Subcutaneous abdominal adipose tissue (tissue), 5 donors: Measurements from ENCODE around the gene MRPS6.

Experiments used
- H3K27ac ChIP-seq: one replicate; pipeline ENCODE4 v1.7.0; 2013; ENCODE audit warnings: low read depth, mild to moderate bottlenecking, inconsistent platforms, low read length, moderate library complexity
- H3K27me3 ChIP-seq, 5 donors: one replicate each; pipeline ENCODE4 v1.7.0; 2013; ENCODE audit warnings: low read length in 5 of 5, inconsistent platforms in 1 of 5; ENCODE audit not compliant: control insufficient read depth in 5 of 5, insufficient read depth in 4 of 5
- H3K36me3 ChIP-seq, 5 donors: one replicate each; pipeline ENCODE4 v1.7.0; 2013; ENCODE audit warnings: low read length in 5 of 5; ENCODE audit not compliant: control insufficient read depth in 5 of 5, insufficient read depth in 5 of 5
- H3K4me1 ChIP-seq, 5 donors: one replicate each; pipeline ENCODE4 v1.7.0; 2013; ENCODE audit warnings: low read length in 5 of 5, mild to moderate bottlenecking in 3 of 5, moderate library complexity in 1 of 5; ENCODE audit not compliant: control insufficient read depth in 5 of 5, insufficient read depth in 5 of 5
- H3K4me3 ChIP-seq, 5 donors: one replicate each; pipeline ENCODE4 v1.7.0; 2013; ENCODE audit warnings: low read length in 5 of 5, low read depth in 1 of 5
- H3K9ac ChIP-seq, 5 donors: one replicate each; pipeline ENCODE4 v1.7.0; 2013; ENCODE audit warnings: low read length in 5 of 5, mild to moderate bottlenecking in 4 of 5, moderate library complexity in 3 of 5
- H3K9me3 ChIP-seq, 5 donors: one replicate each; pipeline ENCODE4 v1.7.0; 2013; ENCODE audit warnings: low read length in 5 of 5; ENCODE audit not compliant: control insufficient read depth in 5 of 5
- donor health status: healthy.
- donor health status: healthy.
- donor health status: healthy.
- donor health status: healthy.
- donor health status: healthy.

MRPS6 gene

DNA sequence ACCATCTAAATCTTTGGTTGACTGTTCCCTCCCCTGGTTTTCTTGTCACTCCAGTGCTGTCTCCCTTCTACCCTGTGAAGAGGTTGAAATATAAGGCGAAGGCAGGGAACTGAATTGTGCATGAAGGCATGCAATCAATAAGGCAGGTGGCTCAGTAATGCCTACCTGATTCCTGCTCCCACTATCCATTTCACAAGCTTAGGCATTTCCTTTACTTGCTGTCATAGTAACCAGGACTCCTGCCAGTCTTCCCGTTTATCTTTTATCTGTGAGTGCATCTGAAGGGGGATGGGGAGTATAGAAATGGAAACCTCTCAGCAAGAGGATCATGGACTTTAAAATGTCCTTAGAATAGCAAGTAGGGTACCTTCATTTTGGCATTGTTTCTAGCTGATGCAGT, 40.5 kb downstream of the MRPS6 start:
- H3K9me3 ChIP-seq, result no peaks in the 10 kb centered on the region
- no peak overlapping the region for H3K4me3 ChIP-seq
- no peaks in the 10 kb centered on the region for H3K27me3 ChIP-seq
- H3K36me3 ChIP-seq, result peaks cover 0 to 3% (median 0%) of the 10 kb centered on the region in 5 donors
- H3K4me1 ChIP-seq, result peaks cover 1 to 11% (median 4%) of the 10 kb centered on the region in 5 donors
- no peak overlapping the region for H3K9ac ChIP-seq
- no peak overlapping the region for H3K27ac ChIP-seq

DNA sequence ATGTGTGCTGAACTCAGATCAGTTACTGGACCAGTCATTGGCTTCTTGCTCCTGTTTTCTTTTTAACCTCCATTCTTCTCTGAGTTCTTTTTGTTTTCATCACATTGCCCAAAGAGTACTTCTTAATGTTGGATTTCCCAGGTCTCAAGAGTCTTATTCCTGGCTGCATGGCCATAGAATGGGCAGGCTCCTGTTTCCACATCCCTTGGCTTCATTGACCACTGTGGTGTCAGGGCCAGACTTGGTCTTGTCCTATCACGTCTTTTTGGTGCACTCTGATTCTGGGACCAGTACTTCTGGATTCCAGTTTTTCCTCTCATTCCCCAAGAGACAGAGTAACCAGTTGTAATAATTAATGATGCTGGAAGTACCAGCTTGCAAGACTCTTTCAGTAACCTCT, 41.8 kb downstream of the MRPS6 start:
- peaks cover 1 to 11% (median 4%) of the 10 kb centered on the region in 5 donors for H3K4me1 ChIP-seq
- no peak overlapping the region for H3K27ac ChIP-seq
- H3K27me3 ChIP-seq, result no peaks in the 10 kb centered on the region
- H3K4me3 ChIP-seq, result no peak overlapping the region
- H3K9ac ChIP-seq, result no peak overlapping the region
- peaks cover 0 to 3% (median 0%) of the 10 kb centered on the region in 5 donors for H3K36me3 ChIP-seq
- H3K9me3 ChIP-seq, result no peaks in the 10 kb centered on the region

DNA sequence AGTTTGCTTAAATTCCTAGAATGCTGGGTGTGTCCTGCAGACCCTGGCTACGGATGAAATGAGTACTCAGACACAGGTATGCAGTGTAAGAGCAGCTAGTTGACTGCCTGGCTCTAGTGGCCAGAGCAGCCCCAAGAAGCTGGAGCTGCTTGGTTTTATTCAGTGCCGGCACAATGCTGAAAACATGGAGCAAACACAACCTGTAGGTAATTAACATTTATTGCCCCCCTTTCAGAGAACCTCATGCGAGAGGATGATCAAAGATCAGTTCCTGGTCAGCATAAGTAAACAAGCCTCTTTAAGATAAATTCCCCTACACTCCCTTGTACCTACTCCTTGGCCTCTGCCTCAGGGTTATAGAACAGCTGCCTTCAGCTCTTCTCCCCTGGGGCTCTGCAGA, 43.2 kb downstream of the MRPS6 start:
- Histone ChIP-seq H3K4me3 (no peak overlapping the region), H3K9me3 (no peaks in the 10 kb centered on the region), H3K27ac (no peak overlapping the region), H3K36me3 (peaks cover 0 to 3% (median 0%) of the 10 kb centered on the region in 5 donors), H3K9ac (no peak overlapping the region), H3K27me3 (no peaks in the 10 kb centered on the region), H3K4me1 (peaks cover 1 to 11% (median 4%) of the 10 kb centered on the region in 5 donors)

DNA sequence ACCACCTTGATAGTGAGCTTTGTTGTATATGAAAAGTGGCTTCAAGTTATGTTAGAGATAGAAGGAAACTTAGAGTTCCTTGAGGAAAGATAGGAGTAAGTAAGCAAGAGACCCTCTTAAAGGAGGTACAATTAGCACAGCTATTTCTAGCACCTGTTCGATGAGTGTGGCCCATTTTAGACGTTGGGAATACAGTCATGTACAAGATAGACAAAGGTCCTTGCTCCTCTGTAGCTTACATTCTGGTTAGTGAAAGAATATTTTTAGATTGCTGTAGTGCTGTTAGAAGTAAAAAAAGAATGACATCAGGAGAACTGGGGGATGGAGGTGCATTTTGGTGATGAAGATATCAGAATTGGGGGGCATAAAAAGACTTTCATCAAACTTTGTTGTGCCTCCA, 47.5 kb downstream of the MRPS6 start:
- H3K36me3 ChIP-seq, result peaks cover 0 to 8% (median 7%) of the 10 kb centered on the region in 5 donors
- H3K27ac ChIP-seq, result no peak overlapping the region
- no peak overlapping the region for H3K4me3 ChIP-seq
- H3K9ac ChIP-seq, result no peak overlapping the region
- no peaks in the 10 kb centered on the region for H3K4me1 ChIP-seq
- no peaks in the 10 kb centered on the region for H3K27me3 ChIP-seq
- no peaks in the 10 kb centered on the region for H3K9me3 ChIP-seq

DNA sequence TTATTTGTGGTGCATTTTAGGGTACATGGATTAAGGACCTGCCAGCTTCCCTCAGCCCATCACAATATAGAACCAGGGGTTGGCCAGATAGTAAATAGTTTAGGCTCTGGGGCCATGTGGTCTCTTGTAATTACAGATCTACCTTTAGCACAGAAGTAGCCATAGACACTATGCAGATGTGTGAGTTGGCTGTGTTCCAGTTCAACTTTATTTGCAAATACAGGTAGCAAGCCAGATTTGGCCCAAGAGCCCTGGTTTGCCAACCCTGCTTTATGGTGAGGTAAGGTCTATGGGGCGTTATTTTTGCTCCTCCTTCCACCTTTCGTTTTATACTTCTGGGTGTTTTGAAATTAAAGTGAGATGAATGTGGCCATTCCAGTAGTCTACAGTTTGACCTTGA, 48.7 kb downstream of the MRPS6 start:
- H3K27me3 ChIP-seq, result no peaks in the 10 kb centered on the region
- H3K9ac ChIP-seq, result no peak overlapping the region
- peaks cover 8 to 19% (median 12%) of the 10 kb centered on the region in 5 donors for H3K36me3 ChIP-seq
- no peaks in the 10 kb centered on the region for H3K9me3 ChIP-seq
- H3K27ac ChIP-seq, result no peak overlapping the region
- H3K4me3 ChIP-seq, result no peak overlapping the region
- no peaks in the 10 kb centered on the region for H3K4me1 ChIP-seq

DNA sequence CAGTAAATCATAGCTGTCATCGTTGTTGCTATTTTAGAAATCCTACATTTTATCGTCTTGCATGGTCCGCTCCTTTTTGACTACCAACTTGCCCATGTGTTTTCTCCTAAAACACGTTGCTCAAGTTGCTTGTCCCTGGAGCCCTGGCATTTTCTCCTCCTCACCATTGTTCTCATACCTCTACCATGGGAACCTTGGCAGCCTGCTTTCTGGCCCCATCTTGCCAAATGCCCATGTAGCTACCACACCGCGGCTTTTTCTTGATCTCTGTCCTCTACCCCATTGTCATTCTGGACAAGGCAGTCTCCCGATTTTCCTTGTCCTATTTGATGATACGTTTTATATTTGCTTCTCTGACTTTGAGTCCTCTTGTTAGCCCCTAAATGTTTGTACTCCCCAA, 50.2 kb downstream of the MRPS6 start:
- Histone ChIP-seq H3K27me3 (no peaks in the 10 kb centered on the region), H3K4me3 (no peak overlapping the region), H3K27ac (no peak overlapping the region), H3K4me1 (peaks cover 2 to 13% (median 10%) of the 10 kb centered on the region in 5 donors), H3K36me3 (peaks cover 9 to 31% (median 14%) of the 10 kb centered on the region in 5 donors), H3K9me3 (no peaks in the 10 kb centered on the region), H3K9ac (no peak overlapping the region)

DNA sequence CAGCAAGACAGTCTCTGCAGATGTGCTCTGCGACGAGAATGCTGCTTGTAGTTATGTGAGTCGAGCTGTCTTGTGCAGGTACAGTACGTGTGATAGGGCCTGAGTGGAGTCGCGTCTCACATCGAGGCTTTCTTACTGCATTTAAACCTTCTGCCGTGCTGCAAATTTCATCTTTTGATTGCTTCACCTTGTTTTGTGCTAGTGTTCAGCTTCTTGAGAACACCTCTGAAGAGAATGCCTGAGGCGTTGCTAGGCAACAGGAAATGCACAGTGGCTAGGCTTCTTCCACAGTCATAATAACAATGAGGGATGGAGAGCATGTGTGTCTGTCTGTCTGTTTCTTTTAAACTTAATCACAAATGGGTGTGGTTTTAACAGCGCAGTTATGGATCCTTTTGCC, 52.9 kb downstream of the MRPS6 start:
- H3K36me3 ChIP-seq, result peaks cover 9 to 31% (median 18%) of the 10 kb centered on the region in 5 donors
- no peak overlapping the region for H3K9ac ChIP-seq
- no peaks in the 10 kb centered on the region for H3K27me3 ChIP-seq
- H3K9me3 ChIP-seq, result no peaks in the 10 kb centered on the region
- no peak overlapping the region for H3K4me3 ChIP-seq
- no peak overlapping the region for H3K27ac ChIP-seq
- H3K4me1 ChIP-seq, result peaks cover 2 to 37% (median 32%) of the 10 kb centered on the region in 5 donors

DNA sequence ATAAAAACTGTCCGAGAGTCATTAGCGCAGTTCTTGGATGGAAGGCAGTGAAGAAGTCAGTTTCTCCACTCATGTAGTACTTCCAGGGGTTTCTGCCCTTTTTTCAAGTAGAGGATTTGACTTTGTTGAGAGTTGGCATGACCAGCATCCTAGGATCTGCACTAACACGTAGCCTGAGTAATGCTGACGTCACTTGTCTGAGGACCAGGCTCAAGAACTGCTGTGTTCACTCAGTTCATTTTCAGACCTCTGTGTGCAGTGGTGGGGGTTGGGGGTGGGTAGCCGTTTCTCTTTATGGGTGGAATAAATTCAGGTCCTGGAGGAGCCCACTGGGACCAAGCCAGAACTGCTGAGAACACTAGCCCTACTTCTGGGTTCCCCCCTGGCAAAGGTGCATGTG, 53.3 kb downstream of the MRPS6 start:
- Histone ChIP-seq H3K9me3 (no peaks in the 10 kb centered on the region), H3K4me3 (no peak overlapping the region), H3K4me1 (peaks cover 4 to 40% (median 32%) of the 10 kb centered on the region in 5 donors), H3K36me3 (peaks cover 9 to 33% (median 18%) of the 10 kb centered on the region in 5 donors), H3K9ac (no peak overlapping the region), H3K27ac (no peak overlapping the region), H3K27me3 (no peaks in the 10 kb centered on the region)

DNA sequence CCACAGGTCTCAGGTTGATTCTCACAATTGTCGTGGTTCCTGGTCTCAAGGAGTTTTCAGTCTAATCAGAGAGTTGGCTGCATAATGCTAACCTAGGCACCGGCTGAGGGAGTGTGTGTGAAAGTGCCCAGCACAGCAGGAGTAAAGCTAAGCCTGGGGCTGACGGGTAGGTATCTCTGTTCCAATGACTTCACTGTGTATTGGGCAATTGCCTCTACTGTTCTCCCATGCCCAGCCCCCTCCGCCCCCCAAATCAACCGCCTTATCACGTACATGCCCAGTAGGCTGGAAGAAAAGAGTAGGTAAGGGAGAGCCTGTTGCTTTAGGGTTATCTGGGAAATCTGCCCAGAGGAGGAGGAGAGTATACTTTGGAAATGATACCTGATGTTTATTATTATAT, 54.7 kb downstream of the MRPS6 start:
- Histone ChIP-seq H3K9me3 (no peaks in the 10 kb centered on the region), H3K36me3 (peaks cover 9 to 36% (median 19%) of the 10 kb centered on the region in 5 donors), H3K27ac (peak overlapping the region; percentile 78), H3K9ac (no peak overlapping the region), H3K4me3 (no peak overlapping the region), H3K4me1 (peaks cover 5 to 53% (median 32%) of the 10 kb centered on the region in 5 donors), H3K27me3 (no peaks in the 10 kb centered on the region)

DNA sequence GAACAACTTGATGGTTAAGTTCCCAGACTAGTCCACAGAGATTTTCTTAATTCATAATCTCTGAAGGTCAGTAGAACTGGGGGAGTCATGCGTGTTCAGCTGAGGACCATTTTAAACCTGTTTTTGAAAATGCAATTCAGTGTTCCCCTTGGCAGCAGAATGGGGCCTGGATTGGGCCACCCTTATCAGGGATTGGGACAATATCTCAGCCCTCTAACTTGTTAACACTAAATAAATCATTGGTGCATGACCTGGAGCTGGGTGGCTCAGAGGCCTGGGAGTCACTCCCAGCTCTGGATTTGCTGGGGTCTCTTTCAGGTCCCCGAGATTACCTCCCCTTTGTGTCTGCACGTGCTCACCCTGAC, 55.3 kb downstream of the MRPS6 start:
- Histone ChIP-seq H3K4me3 (no peak overlapping the region), H3K4me1 (peaks cover 5 to 57% (median 37%) of the 10 kb centered on the region in 5 donors)

More for the DNA sequence above, 55.3 kb downstream of the MRPS6 start:
- Histone ChIP-seq H3K9me3 (no peaks in the 10 kb centered on the region), H3K36me3 (peaks cover 9 to 36% (median 19%) of the 10 kb centered on the region in 5 donors), H3K27ac (peak overlapping the region; percentile 78), H3K9ac (no peak overlapping the region), H3K27me3 (no peaks in the 10 kb centered on the region)
